ENCODE data around the gene GPX3.

GPX3 gene

GRCh38 chr5:151020304-151021110 is at the start of gene GPX3:
GPX3 (plus strand) TSS chr5:151020591; CDS start chr5:151020655, 64 bp downstream.
- peak within 1 kb of the TSS; percentile 66 to 68 for H3K4me3 ChIP-seq (ENCODE audit: low read depth in 1 of 2, low read length in 1 of 2)
- peaks cover 20% of the 10 kb centered on the region for H3K36me3 ChIP-seq
- H3K27ac ChIP-seq = peak within 1 kb of the TSS; percentile 91
- no peaks in the 10 kb centered on the region for H3K27me3 ChIP-seq
- no peaks in the 10 kb centered on the region for H3K9me3 ChIP-seq
- TF ChIP-seq CTCF (IDR thresholded peaks at IDR 0.05) = no peak
- peaks cover 64 to 69% of the 10 kb centered on the region in 2 experiments for H3K4me1 ChIP-seq (ENCODE audit: control insufficient read depth in 1 of 2, insufficient read depth in 1 of 2, low read depth in 1 of 2, low read length in 1 of 2)

- no peaks in the 10 kb centered on the region for H3K36me3 ChIP-seq
- no peaks in the 10 kb centered on the region for H3K9me3 ChIP-seq
- H3K4me1 ChIP-seq (ENCODE audit: control insufficient read depth in 1 of 2, insufficient read depth in 1 of 2, low read depth in 1 of 2, low read length in 1 of 2) = no peaks in the 10 kb centered on the region
- H3K4me3 ChIP-seq (ENCODE audit: low read depth in 1 of 2, low read length in 1 of 2) = no peak overlapping the region
- no peaks in the 10 kb centered on the region for H3K27me3 ChIP-seq
- no peak overlapping the region for H3K27ac ChIP-seq
- TF ChIP-seq CTCF (IDR thresholded peaks at IDR 0.05) = no peak
Measured at GRCh38 chr5:150978590-150978989, 41.8 kb upstream of the GPX3 start.

- no peak overlapping the region for H3K27ac ChIP-seq
- H3K4me3 ChIP-seq (ENCODE audit: low read depth in 1 of 2, low read length in 1 of 2) = no peak overlapping the region
- no peaks in the 10 kb centered on the region for H3K9me3 ChIP-seq
- no peak for TF ChIP-seq CTCF (IDR thresholded peaks at IDR 0.05)
- no peaks in the 10 kb centered on the region for H3K27me3 ChIP-seq
- no peaks in the 10 kb centered on the region for H3K4me1 ChIP-seq (ENCODE audit: control insufficient read depth in 1 of 2, insufficient read depth in 1 of 2, low read depth in 1 of 2, low read length in 1 of 2)
- no peaks in the 10 kb centered on the region for H3K36me3 ChIP-seq
Measured at GRCh38 chr5:150987746-150988145, 32.6 kb upstream of the GPX3 start.

GRCh38 chr5:150989695-150990094 is 30.7 kb upstream of the GPX3 start:
- TF ChIP-seq CTCF (IDR thresholded peaks at IDR 0.05) = no peak

GRCh38 chr5:150992705-150993104 is 27.7 kb upstream of the GPX3 start:
- Histone ChIP-seq H3K4me3 (ENCODE audit: low read depth in 1 of 2, low read length in 1 of 2) (no peak overlapping the region), H3K4me1 (ENCODE audit: control insufficient read depth in 1 of 2, insufficient read depth in 1 of 2, low read depth in 1 of 2, low read length in 1 of 2) (no peaks in the 10 kb centered on the region), H3K9me3 (no peaks in the 10 kb centered on the region), H3K27ac (no peak overlapping the region), H3K27me3 (no peaks in the 10 kb centered on the region), H3K36me3 (no peaks in the 10 kb centered on the region)
- TF ChIP-seq CTCF (IDR thresholded peaks at IDR 0.05) = no peak

More at GRCh38 chr5:150989695-150990094, 30.7 kb upstream of the GPX3 start:
- Histone ChIP-seq H3K36me3 (no peaks in the 10 kb centered on the region), H3K9me3 (no peaks in the 10 kb centered on the region), H3K27me3 (no peaks in the 10 kb centered on the region), H3K4me1 (ENCODE audit: control insufficient read depth in 1 of 2, insufficient read depth in 1 of 2, low read depth in 1 of 2, low read length in 1 of 2) (no peaks in the 10 kb centered on the region), H3K27ac (no peak overlapping the region), H3K4me3 (ENCODE audit: low read depth in 1 of 2, low read length in 1 of 2) (no peak overlapping the region)

Measured in neutrophil (primary cell).